Measurements from ENCODE around the gene ACTR3C.
"Not testable (repeated sequence)": the region's sequence is repeated elsewhere in the genome, so short reads cannot be mapped to it uniquely, and the experiment has no call there.

DNA sequence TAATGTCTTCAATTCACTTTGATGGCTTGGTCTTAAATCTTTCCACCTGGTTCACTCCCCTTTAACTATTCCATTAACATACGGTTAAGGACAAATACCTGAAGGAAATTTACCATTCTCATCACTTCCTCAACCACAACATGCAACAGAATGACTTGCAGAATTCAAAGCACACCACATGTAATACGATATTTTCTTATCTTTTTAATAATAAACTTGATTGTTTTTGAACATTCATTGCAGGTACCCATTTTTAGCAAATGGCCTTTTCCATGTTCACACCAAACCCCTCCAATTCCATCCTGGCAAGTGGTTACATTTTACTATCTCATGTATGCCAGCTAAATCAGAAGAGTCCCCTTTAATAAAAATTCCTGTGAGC lies 17.5 kb downstream of the ACTR3C start:
- not testable (repeated sequence) for TF ChIP-seq POLR2A (IDR thresholded peaks at IDR 0.05; ENCODE audit: low read depth, low read length); POLR2AphosphoS5 (IDR thresholded peaks at IDR 0.05; ENCODE audit: low read depth, low read length); TAF1 (IDR thresholded peaks at IDR 0.05; ENCODE audit: borderline replicate concordance, low read depth, low read length)

Data from GM12892 (cell line).